H1 (cell line): ENCODE results near the gene CNOT3. TPM values are rescaled to one million over a fixed set of nuclear protein-coding genes. Genes with fewer than 3 reads are reported as not detected.

Experiments used
- CTCF ChIA-PET: fragments of 300-600 bp; sonication (Branson Sonifier 250); formaldehyde crosslinking; loops from one replicate; lab custom pipeline; 2021; ENCODE audit not compliant: partially characterized antibody; lab: Charles Lee
- POLR2A ChIA-PET: fragments of 300-600 bp; sonication (Branson Sonifier 250); formaldehyde crosslinking; loops from one replicate; lab custom pipeline; 2021; ENCODE audit warnings: inconsistent platforms; ENCODE audit not compliant: partially characterized antibody; lab: Charles Lee
- DNase-seq, 2 experiments: peaks; one replicate each; pipeline versions ENCODE4 v3.0.0 to v3.0.0-alpha.2; 2010 to 2022; ENCODE audit warnings: low spot score in 2 of 2, low read depth in 1 of 2, mixed read lengths in 1 of 2
- FAIRE-seq: peaks from 2 replicates; lab custom pipeline; 2011; peaks lifted over from hg19 to GRCh38; lab: Jason Lieb, UNC
- H2AFZ ChIP-seq: 2 replicates; pipeline ENCODE4 v1.8.1; 2012; ENCODE audit warnings: low read length, inconsistent platforms
- H2AK5ac ChIP-seq: 2 replicates; pipeline ENCODE4 v1.6.1; 2013; ENCODE audit warnings: low read depth, low read length
- H2BK120ac ChIP-seq: replicated peaks from 2 replicates; pipeline ENCODE3; 2013; ENCODE audit warnings: low read depth, low read length, inconsistent platforms
- H2BK12ac ChIP-seq: 2 replicates; pipeline ENCODE4 v1.6.1; 2013; ENCODE audit warnings: low read depth, low read length
- H2BK15ac ChIP-seq: 2 replicates; pipeline ENCODE4 v1.6.1; 2013; ENCODE audit warnings: low read length
- H2BK20ac ChIP-seq: 2 replicates; pipeline ENCODE4 v1.6.1; 2013; ENCODE audit warnings: low read length
- H2BK5ac ChIP-seq: 2 replicates; pipeline ENCODE4 v1.6.1; 2013; ENCODE audit warnings: low read depth, low read length
- H3K14ac ChIP-seq: 2 replicates; pipeline ENCODE4 v1.6.1; 2013; ENCODE audit warnings: inconsistent platforms; ENCODE audit not compliant: insufficient read length
- H3K18ac ChIP-seq: 2 replicates; pipeline ENCODE4 v1.6.1; 2013; ENCODE audit warnings: low read length; ENCODE audit errors: extremely low read depth
- H3K23ac ChIP-seq: 2 replicates; pipeline ENCODE4 v1.6.1; 2013; ENCODE audit warnings: inconsistent platforms; ENCODE audit not compliant: insufficient read length
- H3K23me2 ChIP-seq: 2 replicates; pipeline ENCODE4 v1.6.1; 2013; ENCODE audit warnings: low read depth, low read length
- H3K27ac ChIP-seq: 2 replicates; pipeline ENCODE4 v1.6.1; 2011; ENCODE audit warnings: low read depth, low read length, inconsistent platforms
- H3K27me3 ChIP-seq, 4 experiments: replicated peaks in 1 of 4; 1 replicate in 1 of 4; 2 replicates in 3 of 4; pipeline versions ENCODE4 v1.6.1 to v1.8.1; 2011 to 2013; ENCODE audit warnings: low read length in 3 of 4, mild to moderate bottlenecking in 3 of 4, inconsistent platforms in 2 of 4, mixed read lengths in 2 of 4, moderate library complexity in 1 of 4; ENCODE audit not compliant: control insufficient read depth in 3 of 4, insufficient read depth in 3 of 4; ENCODE audit errors: extremely low read depth in 1 of 4
- H3K36me3 ChIP-seq, 4 experiments: 2 replicates each; pipeline versions ENCODE4 v1.6.1 to v1.8.1; 2011 to 2013; ENCODE audit warnings: mild to moderate bottlenecking in 4 of 4, low read length in 3 of 4, moderate library complexity in 2 of 4, control low read depth in 1 of 4, inconsistent platforms in 1 of 4; ENCODE audit not compliant: insufficient read depth in 4 of 4, control insufficient read depth in 2 of 4
- H3K4ac ChIP-seq: replicated peaks from 2 replicates; pipeline ENCODE3; 2013; ENCODE audit warnings: low read length, low read depth, mixed read lengths, inconsistent platforms; ENCODE audit not compliant: insufficient read length
- H3K4me1 ChIP-seq, 4 experiments: replicated peaks in 1 of 4; 1 replicate in 1 of 4; 2 replicates in 3 of 4; pipeline versions ENCODE4 v1.6.1 to v1.8.1; 2011 to 2013; ENCODE audit warnings: low read length in 3 of 4, inconsistent platforms in 2 of 4, mixed read lengths in 1 of 4; ENCODE audit not compliant: insufficient read depth in 4 of 4, control insufficient read depth in 3 of 4
- H3K4me2 ChIP-seq, 2 experiments: 2 replicates each; pipeline versions ENCODE4 v1.6.1 to v1.8.1; 2011 to 2013; ENCODE audit warnings: low read depth in 2 of 2, low read length in 2 of 2, control low read depth in 1 of 2, inconsistent platforms in 1 of 2, mild to moderate bottlenecking in 1 of 2; ENCODE audit not compliant: insufficient read depth in 1 of 2
- H3K4me3 ChIP-seq, 4 experiments: fragments of 200-600, 300-600 bp in 1 of 4; sonication (generic), shearing (Covaris generic), sonication (Bioruptor Twin) in 1 of 4; 2 replicates each; pipeline versions ENCODE4 v1.5.1 to v1.8.1; 2011 to 2016; ENCODE audit warnings: low read length in 4 of 4, low read depth in 3 of 4, control low read depth in 2 of 4, inconsistent platforms in 2 of 4, mild to moderate bottlenecking in 2 of 4, mixed read lengths in 1 of 4, moderate library complexity in 1 of 4; ENCODE audit not compliant: insufficient read depth in 2 of 4; ENCODE audit errors: extremely low read depth in 1 of 4
- H3K56ac ChIP-seq: replicated peaks from 2 replicates; pipeline ENCODE3; 2013; ENCODE audit warnings: low read depth, mild to moderate bottlenecking, mixed read lengths, low read length, inconsistent platforms; ENCODE audit not compliant: insufficient read length
- H3K79me1 ChIP-seq: 2 replicates; pipeline ENCODE4 v1.6.1; 2013; ENCODE audit warnings: low read depth, low read length, control low read depth
- H3K79me2 ChIP-seq, 2 experiments: 2 replicates each; pipeline versions ENCODE4 v1.6.1 to v1.8.1; 2012 to 2013; ENCODE audit warnings: low read length in 2 of 2, mild to moderate bottlenecking in 2 of 2, inconsistent platforms in 1 of 2; ENCODE audit not compliant: insufficient read depth in 2 of 2, control insufficient read depth in 1 of 2
- H3K9ac ChIP-seq, 4 experiments: replicated peaks in 1 of 4; 1 replicate in 1 of 4; 2 replicates in 3 of 4; pipeline versions ENCODE4 v1.6.1 to v1.8.1; 2011 to 2013; ENCODE audit warnings: low read depth in 3 of 4, low read length in 3 of 4, control low read depth in 2 of 4, mild to moderate bottlenecking in 2 of 4, moderate library complexity in 2 of 4, inconsistent platforms in 1 of 4; ENCODE audit errors: extremely low read depth in 1 of 4
- H3K9me3 ChIP-seq, 2 experiments: 2 replicates each; pipeline versions ENCODE4 v1.6.1 to v1.8.1; 2012 to 2013; ENCODE audit warnings: mild to moderate bottlenecking in 2 of 2, moderate library complexity in 2 of 2, control low read depth in 1 of 2, inconsistent platforms in 1 of 2, low read depth in 1 of 2, low read length in 1 of 2, mixed read lengths in 1 of 2; ENCODE audit not compliant: insufficient read depth in 2 of 2
- H4K20me1 ChIP-seq, 2 experiments: replicated peaks in 1 of 2; 2 replicates each; pipeline versions ENCODE3 to v1.8.1; 2011 to 2013; ENCODE audit warnings: inconsistent platforms in 2 of 2, low read length in 2 of 2, mild to moderate bottlenecking in 1 of 2; ENCODE audit not compliant: insufficient read depth in 2 of 2, control insufficient read depth in 1 of 2
- H4K5ac ChIP-seq: 2 replicates; pipeline ENCODE4 v1.6.1; 2013; ENCODE audit warnings: low read length, low read depth, mixed read lengths, inconsistent platforms; ENCODE audit not compliant: insufficient read length
- H4K8ac ChIP-seq: 2 replicates; pipeline ENCODE4 v1.8.0; 2013; ENCODE audit warnings: mild to moderate bottlenecking, moderate library complexity, low read length, inconsistent platforms; ENCODE audit not compliant: insufficient read depth; ENCODE audit errors: extremely low read depth
- H4K91ac ChIP-seq: replicated peaks from 2 replicates; pipeline ENCODE3; 2013; ENCODE audit warnings: low read length, mixed read lengths, inconsistent platforms; ENCODE audit not compliant: insufficient read length
- CTBP2 ChIP-seq: IDR thresholded peaks from 2 replicates; pipeline ENCODE4 v1.7.0; 2011; ENCODE audit warnings: borderline replicate concordance, mild to moderate bottlenecking, moderate library complexity, mixed read lengths, low read length; ENCODE audit not compliant: insufficient read depth, insufficient read length
- FOSL1 ChIP-seq: IDR thresholded peaks from 2 replicates; pipeline ENCODE4 v1.6.1; 2011; ENCODE audit warnings: mild to moderate bottlenecking, low read depth, low read length, moderate library complexity; ENCODE audit not compliant: insufficient read depth
- GTF2F1 ChIP-seq: IDR thresholded peaks from 2 replicates; pipeline ENCODE4 v1.6.1; 2012; ENCODE audit warnings: low read depth, low read length, improper control_type of control experiment, borderline replicate concordance
- HDAC2 ChIP-seq, 2 experiments: fragments of 300-600 bp in 1 of 2; sonication (generic) in 1 of 2; IDR thresholded peaks; 2 replicates each; pipeline ENCODE4 v1.6.1; 2011 to 2012; ENCODE audit warnings: low read depth in 2 of 2, low read length in 2 of 2, mild to moderate bottlenecking in 2 of 2, moderate library complexity in 2 of 2, borderline replicate concordance in 1 of 2, inconsistent platforms in 1 of 2
- RAD21 ChIP-seq, 2 experiments: IDR thresholded peaks in 1 of 2; conservative IDR thresholded peaks in 1 of 2; 2 replicates each; pipeline ENCODE4 v1.6.1; 2011; ENCODE audit warnings: low read depth in 2 of 2, low read length in 2 of 2, improper control_type of control experiment in 1 of 2, inconsistent platforms in 1 of 2, mild to moderate bottlenecking in 1 of 2, moderate library complexity in 1 of 2
- SIN3A ChIP-seq, 2 experiments: IDR thresholded peaks in 1 of 2; conservative IDR thresholded peaks in 1 of 2; 2 replicates each; pipeline ENCODE4 v1.6.1; 2011 to 2012; ENCODE audit warnings: low read length in 2 of 2, improper control_type of control experiment in 1 of 2, low read depth in 1 of 2, mild to moderate bottlenecking in 1 of 2
- SP1 ChIP-seq: IDR thresholded peaks from 2 replicates; pipeline ENCODE4 v1.6.1; 2011; ENCODE audit warnings: low read depth, low read length
- SP4 ChIP-seq: IDR thresholded peaks from 2 replicates; pipeline ENCODE4 v1.6.1; 2012; ENCODE audit warnings: low read length, inconsistent platforms
- YY1 ChIP-seq: IDR thresholded peaks from 2 replicates; pipeline ENCODE4 v1.6.1; 2011; ENCODE audit warnings: low read depth, mild to moderate bottlenecking, low read length
- ZNF274 ChIP-seq: IDR thresholded peaks from 2 replicates; pipeline ENCODE4 v1.7.0; 2012; ENCODE audit warnings: low read length, borderline replicate concordance; ENCODE audit errors: extremely low read depth
- WGBS, 2 experiments: shearing (Covaris generic) in 1 of 2; methylation state at CpG; one replicate each; pipeline versions ENCODE4 v1.1.6 to v1.1.7; 2013 to 2015; ENCODE audit warnings: low lambda C conversion rate in 2 of 2, mixed read lengths in 2 of 2, inconsistent platforms in 1 of 2, low coverage in 1 of 2, missing lambda C conversion rate in 1 of 2; ENCODE audit not compliant: insufficient replicate concordance in 2 of 2, insufficient coverage in 1 of 2, insufficient read length in 1 of 2; ENCODE audit errors: extremely low coverage in 1 of 2, missing lambda C conversion rate in 1 of 2; 5-methylcytosine and 5-hydroxymethylcytosine counted together
- polyA plus RNA-seq, 7 experiments: library from polyadenylated mRNA; depleted of rRNA in 3 of 7; stranded (reverse) in 5 of 7; unstranded in 2 of 7; fragments of >200 nt in 5 of 7; fragments of 200-250 nt in 2 of 7; gene quantifications; 1 replicate in 5 of 7; 2 replicates in 1 of 7; 4 replicates in 1 of 7; pipeline versions ENCODE4 v1.2.1 to v1.2.3, GENCODE V29; 2011 to 2013; ENCODE audit warnings: missing spikeins in 2 of 7, mixed read lengths in 2 of 7
- total RNA-seq: library from RNA; stranded (reverse); fragmentation: NEBNext Ultra II Directional; extraction: Animal tissue kit (Norgen Biotek cat#: 25700); gene quantifications from 2 replicates; pipeline ENCODE4 v1.2.1, GENCODE V29; 2021

CNOT3 gene
- total and polyA plus RNA-seq, 2 of the 8 experiments (the other 6 are each of a cell fraction or from before 2014, with no cell fraction given) = 21.2 to 86.4 TPM

DNA sequence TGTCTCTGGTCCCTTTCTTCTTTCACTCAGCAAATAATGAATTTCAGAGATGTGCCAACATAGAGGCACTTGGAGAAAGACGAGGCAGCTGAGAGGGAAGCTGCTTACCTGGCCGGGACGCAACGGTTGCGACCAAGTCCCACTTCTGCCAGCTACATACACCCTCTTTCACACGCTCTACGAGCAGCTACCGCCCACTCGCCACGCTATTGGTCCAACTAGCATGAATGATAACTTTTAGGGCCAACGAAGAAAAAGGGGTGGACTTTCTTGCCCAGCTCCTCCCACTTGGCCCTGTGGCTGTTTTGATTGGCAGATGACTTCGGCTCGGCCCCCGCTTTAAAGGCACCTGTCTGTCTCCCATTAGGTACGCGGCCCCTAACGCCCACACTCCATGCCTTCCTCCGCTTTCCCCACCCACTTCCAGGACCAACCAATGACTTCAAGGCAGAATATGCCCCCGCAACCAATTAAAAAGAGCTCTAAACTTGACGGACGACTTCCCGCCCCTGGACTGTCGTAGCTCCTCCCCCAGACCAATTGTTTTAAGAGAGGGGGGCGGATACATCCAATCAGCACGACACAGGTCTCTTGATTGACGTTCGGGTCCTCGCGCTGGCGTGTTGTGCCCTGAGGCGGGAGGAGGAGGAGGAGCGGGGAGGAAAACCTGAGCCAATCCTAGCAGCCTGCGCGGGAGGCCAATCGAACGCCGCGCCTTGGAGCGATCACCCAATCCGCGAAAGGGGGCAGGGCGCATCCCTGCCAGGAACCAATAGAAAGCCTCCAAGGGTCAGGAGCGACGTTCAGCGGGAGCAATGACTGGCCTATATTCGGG, 481 bp upstream of the CNOT3 start:
- H3K27me3 ChIP-seq = no peaks in the 10 kb centered on the region
- no peak overlapping the region for H2BK12ac ChIP-seq
- H3K4me3 ChIP-seq = peak overlapping the region; percentile 68 to 84 (median 84)
- no peak overlapping the region for H3K4ac ChIP-seq
- H3K4me2 ChIP-seq = peak overlapping the region; percentile 85 to 99
- DNase-seq (peak; percentile 95 to 100), FAIRE-seq (peak; percentile 96)
- H2AFZ ChIP-seq = peak overlapping the region; percentile 53
- H2AK5ac ChIP-seq = no peak overlapping the region
- H3K9me3 ChIP-seq = peaks cover 3 to 10% of the 10 kb centered on the region in 2 experiments; a peak in 3 of 4 replicates
- no peak overlapping the region for H3K56ac ChIP-seq
- no peak overlapping the region for H3K18ac ChIP-seq
- peaks cover 0 to 6% (median 5%) of the 10 kb centered on the region in 4 experiments; a peak in 3 of 8 replicates for H3K36me3 ChIP-seq
- peaks cover 0 to 26% (median 7%) of the 10 kb centered on the region in 4 experiments; a peak in 5 of 7 replicates for H3K4me1 ChIP-seq
- H3K23me2 ChIP-seq = peaks cover 17% of the 10 kb centered on the region
- no peak overlapping the region for H4K91ac ChIP-seq
- H3K14ac ChIP-seq = no peak overlapping the region
- peaks cover 27 to 42% of the 10 kb centered on the region in 2 experiments for H3K79me2 ChIP-seq
- 0 out of 2 replicates have a peak overlapping the region, but pooled peaks have one; percentile 61 for H2BK5ac ChIP-seq
- H3K79me1 ChIP-seq = peaks cover 16% of the 10 kb centered on the region
- H2BK20ac ChIP-seq = no peak overlapping the region
- WGBS, 2 experiments = 1% methylated on average over 42 of the region's 46 CpGs; no CpG with 5 or more reads in 1 of the 2 experiments
- no peak overlapping the region for H4K5ac ChIP-seq
- ChIA-PET CTCF (interaction anchor here (0.6 to 2.8 kb wide), 6 partner anchors 18 to 317 kb away, joined by 3 to 8 read pairs (median 3); no protein-coding TSS in a partner anchor), POLR2A (interaction anchor here (0.5 to 15.7 kb wide), 20 partner anchors 8 to 993 kb away, joined by 3 to 348 read pairs (median 5); partner anchors contain the start of genes LENG1, MBOAT7, MYADM and PRPF31)
- H3K23ac ChIP-seq = no peak overlapping the region
- peak overlapping the region; percentile 62 to 93 (median 86) for H3K9ac ChIP-seq
- H2BK120ac ChIP-seq = no peak overlapping the region
- peaks cover 21 to 32% of the 10 kb centered on the region in 2 experiments for H4K20me1 ChIP-seq
- no peak overlapping the region for H2BK15ac ChIP-seq
- peak overlapping the region; percentile 90; the same call in 1 of the 2 replicates for H3K27ac ChIP-seq
- no peak overlapping the region for H4K8ac ChIP-seq
- TF ChIP-seq GTF2F1 (no peak), ZNF274 (no peak), RAD21 (IDR thresholded peaks at IDR 0.05 in 1 of 2, conservative IDR thresholded peaks at IDR 0.05 in 1 of 2; ENCODE audit: low read depth in 2 of 2, low read length in 2 of 2) (no peak), FOSL1 (no peak), YY1 (no peak), SP1 (peak; percentile 99), HDAC2 (IDR thresholded peaks at IDR 0.05; ENCODE audit: borderline replicate concordance in 1 of 2, low read depth in 2 of 2, low read length in 2 of 2) (no peak), CTBP2 (no peak), SP4 (peak; percentile 96), SIN3A (conservative IDR thresholded peaks at IDR 0.05 in 1 of 2, IDR thresholded peaks at IDR 0.05 in 1 of 2; ENCODE audit: low read depth in 1 of 2, low read length in 2 of 2) (peak in 1 of 2 experiments; percentile 67; a peak in 2 of 4 replicates)
